ENCODE measurements around the gene CPN2. TPM values are rescaled to one million over a fixed set of nuclear protein-coding genes. Genes with fewer than 3 reads are reported as not detected.

Gene CPN2
- polyA plus RNA-seq, 10 donors, result 0.07 to 0.16 (median 0.09) TPM; not detected in 5

GRCh38 chr3:194296454-194297263 lies 54.5 kb downstream of the CPN2 start:
- DNase-seq, result peak; percentile 52 to 78 (median 73)

GRCh38 chr3:194294895-194295214 lies 56.3 kb downstream of the CPN2 start:
- no peak for DNase-seq

- DNase-seq, result no peak
Measured at GRCh38 chr3:194294199-194294894, 56.8 kb downstream of the CPN2 start.

GRCh38 chr3:194293546-194294198 lies 57.5 kb downstream of the CPN2 start:
- DNase-seq, result no peak

- no peak for DNase-seq
Measured at GRCh38 chr3:194292331-194292730, 58.8 kb downstream of the CPN2 start.

Other genes starting within 250 kb of the CPN2 start
- 10 to 100 TPM; 17.2 to 37.7 (median 27.2) TPM for gene HES1, start 215.2 kb downstream of the CPN2 start, polyA plus RNA-seq (ENCODE audit: insufficient read length in 10 of 10)
- gene LRRC15, start 18.4 kb upstream of the CPN2 start, polyA plus RNA-seq (ENCODE audit: insufficient read length in 10 of 10), result 1 to 10 TPM in 5 of 10 donors, under 1 TPM in 5; 0.03 to 1.7 (median 0.75) TPM
- under 1 TPM; 0.16 to 0.57 (median 0.25) TPM for gene GP5, start 47.9 kb upstream of the CPN2 start, polyA plus RNA-seq (ENCODE audit: insufficient read length in 10 of 10)
- gene ATP13A3, start 135.7 kb upstream of the CPN2 start, polyA plus RNA-seq (ENCODE audit: insufficient read length in 10 of 10), result 10 to 100 TPM; 20.6 to 35.8 (median 28.6) TPM

All from muscle of back (tissue), 11 donors.